MM.1S (cell line): Measurements from ENCODE around the gene PLEKHM3.

Source experiments
- CTCF ChIP-seq: fragments of 300-600 bp; sonication (generic); IDR thresholded peaks from 2 replicates; pipeline ENCODE4 v1.5.1; 2016; ENCODE audit warnings: antibody characterized with exemption, low read length, mixed read lengths
- EZH2 ChIP-seq: fragments of 300-600 bp; sonication (generic); optimal IDR thresholded peaks from 2 replicates; pipeline ENCODE3; 2017; ENCODE audit warnings: low read depth, mild to moderate bottlenecking, antibody characterized with exemption, low read length, mixed read lengths
- EZH2phosphoT487 ChIP-seq: fragments of 300-600 bp; sonication (generic); IDR thresholded peaks from 2 replicates; pipeline ENCODE4 v1.6.1; 2018; ENCODE audit warnings: antibody characterized with exemption, low read length

GRCh38 chr2:207777124-207777523 is 248.2 kb downstream of the PLEKHM3 start:
- no peak for TF ChIP-seq CTCF
- no peak for TF ChIP-seq EZH2
- no peak for TF ChIP-seq EZH2phosphoT487
